GM12892 (cell line): ENCODE results near the gene FBRSL1.
"Not testable (repeated sequence)": the region's sequence is repeated elsewhere in the genome, so short reads cannot be mapped to it uniquely, and the experiment has no call there.

ENCODE experiments used
- POLR2A ChIP-seq: IDR thresholded peaks from 2 replicates; pipeline ENCODE4 v1.6.1; 2011; ENCODE audit warnings: low read depth, low read length, control low read depth
- TAF1 ChIP-seq: IDR thresholded peaks from 2 replicates; pipeline ENCODE4 v1.6.1; 2011; ENCODE audit warnings: low read depth, mild to moderate bottlenecking, control low read depth, low read length, borderline replicate concordance

GRCh38 chr12:132474799-132475303 lies 15.1 kb upstream of the FBRSL1 start:
- TF ChIP-seq POLR2A, TAF1: not testable (repeated sequence)
